NB4 (cell line): ENCODE measurements around the gene LTK.

Experiments
- DNase-seq: peaks from one replicate; pipeline ENCODE4 v3.0.0; 2010; ENCODE audit warnings: low read depth
- H3K4me3 ChIP-seq: one replicate; pipeline ENCODE4 v1.5.1; 2011; ENCODE audit warnings: mild to moderate bottlenecking, low read depth, low read length, moderate library complexity
- MAX ChIP-seq: IDR thresholded peaks from 2 replicates; pipeline ENCODE4 v1.6.1; 2011; ENCODE audit warnings: low read depth, low read length
- MYC ChIP-seq: IDR thresholded peaks from 2 replicates; pipeline ENCODE4 v1.6.1; 2011; ENCODE audit warnings: low read depth, low read length
- POLR2A ChIP-seq: IDR thresholded peaks from 2 replicates; pipeline ENCODE4 v1.6.1; 2011; ENCODE audit warnings: mild to moderate bottlenecking; ENCODE audit not compliant: insufficient read length; ENCODE audit errors: extremely low read depth
- TF ChIP-seq, protein P1 (sequence below): IDR thresholded peaks from one replicate; pipeline ENCODE4 v1.5.1; 2012; ENCODE audit warnings: low read depth, low read length

The LTK gene

DNA sequence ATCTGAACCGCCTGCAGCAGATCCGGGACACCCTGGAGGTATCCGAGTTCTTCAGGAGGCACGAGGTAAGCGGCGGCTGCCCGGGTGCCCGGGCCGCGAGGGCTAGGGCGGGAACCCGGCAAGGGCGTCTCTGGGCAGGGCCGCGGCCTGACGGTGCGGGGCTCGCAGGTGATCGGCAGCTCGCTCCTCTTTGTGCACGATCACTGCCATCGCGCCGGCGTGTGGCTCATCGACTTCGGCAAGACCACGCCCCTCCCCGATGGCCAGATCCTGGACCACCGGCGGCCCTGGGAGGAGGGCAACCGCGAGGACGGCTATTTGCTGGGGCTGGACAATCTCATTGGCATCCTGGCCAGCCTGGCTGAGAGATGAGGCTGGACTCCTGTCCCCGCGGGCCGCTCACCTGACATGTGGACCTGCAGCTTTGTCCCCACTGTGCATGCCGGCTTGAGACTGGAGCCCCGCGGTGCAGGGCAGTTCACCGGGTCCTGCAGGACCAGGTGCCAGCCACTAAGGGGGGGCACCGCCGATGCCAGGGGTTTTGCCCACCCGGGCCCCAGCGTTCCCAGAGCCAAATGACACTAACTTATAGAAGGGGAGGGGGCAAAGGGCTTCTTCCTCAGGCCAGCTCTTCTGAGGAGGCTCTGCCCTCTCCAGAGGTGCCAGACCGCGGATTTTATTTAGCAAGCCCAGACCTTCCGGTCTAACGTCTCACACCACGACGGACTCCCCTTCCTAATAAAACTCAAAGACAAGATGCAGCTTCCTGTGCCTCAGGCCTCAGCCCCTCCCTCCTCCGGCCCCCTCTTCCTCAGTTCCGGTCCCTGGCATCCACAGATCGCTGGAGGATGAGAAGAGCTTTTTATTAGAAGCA lies 10.6 kb downstream of the LTK start:
- peak overlapping the region; percentile 49 for H3K4me3 ChIP-seq
- TF ChIP-seq POLR2A (peak; percentile 31), MAX (peak; percentile 38; the same call in 1 of the 2 replicates), MYC (peak; percentile 77)
- TF ChIP-seq, protein P1, sequence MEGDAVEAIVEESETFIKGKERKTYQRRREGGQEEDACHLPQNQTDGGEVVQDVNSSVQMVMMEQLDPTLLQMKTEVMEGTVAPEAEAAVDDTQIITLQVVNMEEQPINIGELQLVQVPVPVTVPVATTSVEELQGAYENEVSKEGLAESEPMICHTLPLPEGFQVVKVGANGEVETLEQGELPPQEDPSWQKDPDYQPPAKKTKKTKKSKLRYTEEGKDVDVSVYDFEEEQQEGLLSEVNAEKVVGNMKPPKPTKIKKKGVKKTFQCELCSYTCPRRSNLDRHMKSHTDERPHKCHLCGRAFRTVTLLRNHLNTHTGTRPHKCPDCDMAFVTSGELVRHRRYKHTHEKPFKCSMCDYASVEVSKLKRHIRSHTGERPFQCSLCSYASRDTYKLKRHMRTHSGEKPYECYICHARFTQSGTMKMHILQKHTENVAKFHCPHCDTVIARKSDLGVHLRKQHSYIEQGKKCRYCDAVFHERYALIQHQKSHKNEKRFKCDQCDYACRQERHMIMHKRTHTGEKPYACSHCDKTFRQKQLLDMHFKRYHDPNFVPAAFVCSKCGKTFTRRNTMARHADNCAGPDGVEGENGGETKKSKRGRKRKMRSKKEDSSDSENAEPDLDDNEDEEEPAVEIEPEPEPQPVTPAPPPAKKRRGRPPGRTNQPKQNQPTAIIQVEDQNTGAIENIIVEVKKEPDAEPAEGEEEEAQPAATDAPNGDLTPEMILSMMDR = no peak
- peak; percentile 96 for DNase-seq

DNA sequence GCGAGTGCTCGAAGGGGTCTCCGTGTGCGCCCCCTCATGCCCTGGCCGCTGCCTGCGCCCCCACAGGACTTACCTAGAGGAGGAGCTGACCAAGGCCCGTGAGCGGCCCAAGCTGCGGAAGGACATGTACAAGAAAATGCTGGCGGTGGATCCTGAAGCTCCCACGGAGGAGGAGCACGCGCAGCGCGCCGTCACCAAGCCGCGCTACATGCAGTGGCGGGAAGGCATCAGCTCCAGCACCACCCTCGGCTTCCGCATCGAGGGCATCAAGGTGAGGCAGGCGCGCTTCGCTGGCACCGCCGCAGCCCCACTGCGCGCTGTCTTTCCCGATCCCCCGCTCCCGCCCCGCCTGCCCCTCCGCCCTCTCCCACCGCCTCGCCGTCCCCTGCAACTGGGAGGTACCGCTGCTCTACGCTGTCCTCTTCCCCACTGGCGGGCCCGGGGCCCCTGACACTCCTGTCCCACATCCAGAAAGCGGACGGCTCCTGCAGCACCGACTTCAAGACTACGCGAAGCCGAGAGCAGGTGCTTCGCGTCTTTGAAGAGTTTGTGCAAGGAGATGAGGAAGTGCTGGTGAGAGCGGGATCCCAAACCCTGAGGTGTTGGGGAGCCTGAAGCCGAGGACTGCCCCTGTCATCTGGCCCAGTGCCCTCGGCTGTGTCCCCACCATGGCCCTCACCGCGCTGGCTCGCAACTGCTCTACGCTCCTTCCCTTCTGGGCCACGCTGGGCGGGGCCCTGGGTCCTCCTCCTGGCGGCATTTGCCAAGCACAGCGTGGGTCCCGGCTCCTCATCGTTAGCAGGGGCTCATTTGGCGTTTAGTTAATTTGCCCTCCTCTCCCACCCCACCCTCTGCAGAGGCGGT lies 11.5 kb downstream of the LTK start:
- TF ChIP-seq, protein P1 = no peak
- TF ChIP-seq MAX = no peak
- H3K4me3 ChIP-seq = peak overlapping the region; percentile 49
- peak; percentile 62 for DNase-seq

DNA sequence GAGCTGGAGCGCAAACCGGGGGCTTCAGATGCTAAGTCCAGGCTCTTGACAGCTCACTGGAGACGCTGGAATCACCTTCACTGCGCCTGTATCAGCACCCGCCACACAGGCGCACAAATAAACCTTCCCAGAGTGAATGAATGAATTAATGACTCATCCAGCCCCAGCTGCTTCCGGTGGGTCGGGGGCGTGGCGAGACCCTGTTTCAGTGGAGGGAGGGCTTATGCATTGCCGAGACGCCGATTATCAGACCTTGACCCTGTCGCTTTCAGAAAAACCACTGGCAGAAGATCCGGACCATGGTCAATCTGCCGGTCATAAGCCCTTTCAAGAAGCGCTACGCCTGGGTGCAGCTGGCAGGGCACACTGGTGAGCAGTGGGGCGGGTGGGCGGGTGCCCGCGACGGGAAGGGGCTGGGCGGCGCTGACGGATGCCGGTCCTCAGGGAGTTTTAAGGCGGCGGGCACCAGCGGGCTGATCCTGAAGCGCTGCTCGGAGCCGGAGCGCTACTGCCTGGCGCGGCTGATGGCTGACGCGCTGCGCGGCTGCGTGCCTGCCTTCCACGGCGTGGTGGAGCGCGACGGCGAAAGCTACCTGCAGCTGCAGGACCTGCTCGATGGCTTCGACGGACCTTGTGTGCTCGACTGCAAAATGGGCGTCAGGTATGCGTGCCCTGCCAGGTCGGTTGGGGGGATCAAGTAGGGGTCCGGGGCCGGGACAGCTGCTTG lies 12.3 kb downstream of the LTK start:
- H3K4me3 ChIP-seq = peak overlapping the region; percentile 25
- DNase-seq = peak; percentile 71
- no peak for TF ChIP-seq MYC
- TF ChIP-seq, protein P1 = no peak
- TF ChIP-seq POLR2A = no peak
- TF ChIP-seq MAX = no peak

DNA sequence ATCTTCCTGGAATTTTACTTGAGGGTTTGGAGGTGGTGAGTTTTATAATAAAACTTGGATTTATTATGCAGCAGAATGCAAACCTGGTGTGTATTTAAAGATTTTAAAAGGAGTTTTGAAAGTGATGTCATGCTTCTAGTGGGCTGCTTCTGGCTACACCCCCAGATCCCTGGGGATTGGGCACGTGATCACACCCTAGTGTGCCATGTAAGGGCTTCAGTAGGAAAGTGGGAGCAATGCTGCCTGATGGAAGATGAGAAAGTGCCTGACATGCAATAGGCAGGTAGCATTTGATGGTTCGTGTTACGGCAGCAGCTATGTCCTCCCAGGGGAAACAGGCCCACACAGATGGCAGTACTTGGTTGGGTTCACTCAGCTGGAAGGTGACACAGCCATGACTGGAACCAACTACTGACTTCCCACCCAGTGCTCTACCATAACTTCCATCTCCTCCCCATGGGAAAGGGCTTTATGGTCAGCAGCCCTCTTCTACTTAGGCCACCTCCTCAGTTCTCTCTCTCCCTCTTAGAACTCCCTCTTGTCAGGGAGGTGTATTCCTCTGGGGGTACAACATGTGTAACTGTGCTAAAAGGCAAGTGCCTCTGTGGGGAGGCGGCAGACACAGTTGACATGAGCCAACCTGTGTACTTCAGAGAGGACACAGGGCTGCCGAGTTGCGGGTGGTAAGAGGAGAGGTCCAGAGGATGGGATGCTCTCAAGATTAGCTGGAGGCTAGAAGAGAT lies 14.3 kb downstream of the LTK start:
- no peak for TF ChIP-seq MAX
- TF ChIP-seq, protein P1 = no peak
- TF ChIP-seq POLR2A = no peak
- no peak for TF ChIP-seq MYC
- peak; percentile 33 for DNase-seq
- no peak overlapping the region for H3K4me3 ChIP-seq

DNA sequence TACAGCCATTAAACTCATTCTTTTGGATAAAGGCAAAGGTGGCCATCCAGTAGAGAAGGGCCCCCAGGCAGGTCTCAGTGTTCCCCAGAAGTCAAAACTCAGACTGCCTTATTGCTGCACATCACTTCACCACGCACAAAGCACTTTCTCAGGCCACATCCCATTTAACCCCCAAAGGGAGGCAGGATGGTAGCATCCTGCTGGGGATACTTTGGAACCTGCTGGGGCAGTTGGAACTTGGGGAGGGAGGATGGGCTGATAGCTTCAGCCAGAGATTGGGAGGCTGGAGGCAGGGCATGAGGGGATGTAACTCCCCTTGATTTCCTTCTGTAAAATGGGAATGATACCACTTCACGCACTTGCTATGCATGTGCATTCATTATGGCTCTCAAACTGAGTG lies 15.0 kb downstream of the LTK start:
- H3K4me3 ChIP-seq = no peak overlapping the region
- DNase-seq = no peak
- TF ChIP-seq MYC = no peak
- TF ChIP-seq MAX = no peak
- TF ChIP-seq, protein P1 = no peak
- TF ChIP-seq POLR2A = no peak
